A673 (cell line): ENCODE data around the gene ZEB2.

Source experiments
- CTCF ChIP-seq: fragments of 300-800, 200-600 bp; sonication (generic); conservative IDR thresholded peaks from 2 replicates; pipeline ENCODE4 v1.5.1; 2017; ENCODE audit warnings: low read depth, mild to moderate bottlenecking, antibody characterized with exemption, low read length, moderate library complexity, mixed read lengths
- EZH2 ChIP-seq: fragments of 200-600 bp; sonication (generic); IDR thresholded peaks from 2 replicates; pipeline ENCODE4 v1.6.1; 2017; ENCODE audit warnings: borderline replicate concordance, low read depth, mild to moderate bottlenecking, mixed read lengths, antibody characterized with exemption, low read length; ENCODE audit not compliant: poor library complexity, severe bottlenecking

- TF ChIP-seq CTCF (no peak), EZH2 (no peak)
Measured at GRCh38 chr2:144359684-144360083, 160.2 kb downstream of the ZEB2 start.
